Myocyte (in vitro differentiated cells): ENCODE results near the gene BORCS5. TPM values are rescaled to one million over a fixed set of nuclear protein-coding genes. Genes with fewer than 3 reads are reported as not detected.
"Not testable (repeated sequence)": the region's sequence is repeated elsewhere in the genome, so short reads cannot be mapped to it uniquely, and the experiment has no call there.

Source experiments
- DNase-seq: peaks from one replicate; pipeline ENCODE4 v3.0.0-alpha.2; 2012; ENCODE audit warnings: low read depth
- total RNA-seq: library from RNA; depleted of rRNA; stranded (reverse); fragments of >200 nt; gene quantifications from 2 replicates; pipeline ENCODE4 v1.2.3, GENCODE V29; 2014

The BORCS5 gene
- total RNA-seq, 1 donor from 2014 or later: 15.7 TPM

DNA sequence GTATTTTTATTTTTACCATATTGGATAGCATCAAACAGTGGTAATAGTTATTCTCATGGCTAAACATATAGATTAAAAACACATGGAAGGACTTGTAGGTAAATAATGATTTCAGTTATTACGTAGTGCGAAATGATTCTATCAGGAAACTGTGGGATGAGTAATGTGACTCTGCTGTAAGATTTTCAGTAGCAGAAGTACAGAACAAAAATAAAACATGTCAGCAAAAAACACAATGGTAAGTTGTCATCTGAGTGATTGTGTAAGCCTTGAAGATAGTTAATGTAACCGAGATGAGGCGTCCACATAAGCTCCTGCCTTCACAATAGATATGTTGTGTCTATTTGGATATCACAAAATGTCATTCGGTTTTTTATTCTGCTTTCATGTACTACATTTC, 99.8 kb downstream of the BORCS5 start:
- no peak for DNase-seq

DNA sequence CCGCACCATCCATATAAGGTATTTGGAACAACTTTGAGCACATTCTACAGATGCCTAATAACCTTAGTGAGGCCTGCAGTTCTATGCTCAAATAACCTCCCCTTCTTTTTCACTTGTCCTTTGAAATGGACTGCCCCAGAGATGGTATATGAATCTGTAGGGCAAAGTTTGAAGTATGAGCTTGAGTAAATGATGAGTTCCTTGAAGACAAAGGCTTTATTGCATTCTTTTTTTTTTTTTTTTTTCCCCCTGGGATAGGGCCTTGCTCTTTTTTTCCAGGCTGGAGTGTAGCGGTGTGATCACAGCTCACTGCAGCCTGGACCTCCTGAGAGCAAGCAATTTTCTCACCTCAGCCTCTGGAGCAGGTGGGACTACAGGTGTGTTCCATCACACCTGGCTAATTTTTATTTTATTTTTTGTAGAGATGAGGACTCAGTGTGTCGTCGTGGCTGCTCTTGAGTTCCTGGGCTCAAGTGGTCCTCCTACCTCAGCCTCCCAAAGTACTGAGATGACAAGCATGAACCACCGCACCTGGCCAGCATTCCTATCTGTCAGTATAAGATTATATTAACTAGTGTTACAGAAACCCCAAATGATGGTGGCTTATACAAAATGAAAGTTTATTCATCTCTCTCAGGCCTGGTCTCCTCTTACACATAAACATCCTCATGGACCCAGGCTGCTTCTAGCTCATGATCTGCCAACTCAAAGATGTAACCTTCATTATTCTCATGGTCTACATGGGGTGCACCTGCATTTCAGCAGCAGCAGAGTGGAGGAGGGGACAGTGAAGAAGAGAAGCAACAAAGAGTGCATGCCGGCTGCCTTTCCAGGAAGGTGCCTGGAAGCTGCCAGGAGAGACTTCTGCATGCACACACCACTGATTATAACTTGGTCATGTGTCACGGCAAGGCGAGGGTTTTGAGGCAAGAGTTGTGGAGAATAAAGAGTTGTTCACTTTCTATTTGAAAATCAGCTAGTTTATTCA, 104.4 kb downstream of the BORCS5 start:
- DNase-seq: no peak

DNA sequence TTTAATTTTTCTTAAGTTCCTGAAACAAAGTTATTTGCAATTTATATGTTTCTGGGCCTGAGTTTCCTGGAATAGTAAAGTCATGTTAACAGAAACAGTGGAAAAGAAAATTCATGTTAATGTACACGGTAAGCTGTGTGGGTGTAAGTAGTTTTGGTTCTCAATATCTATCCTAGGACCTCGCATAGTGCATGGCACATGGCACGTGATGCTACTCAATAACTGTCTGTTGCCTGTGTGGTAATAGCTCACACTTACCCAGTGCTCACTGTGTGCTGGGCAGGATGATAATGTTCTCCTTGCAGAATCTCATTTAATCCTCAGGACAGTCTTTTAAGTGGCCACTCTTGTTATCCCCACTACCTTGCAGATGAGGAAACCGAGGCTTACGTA, 105.0 kb downstream of the BORCS5 start:
- no peak for DNase-seq

DNA sequence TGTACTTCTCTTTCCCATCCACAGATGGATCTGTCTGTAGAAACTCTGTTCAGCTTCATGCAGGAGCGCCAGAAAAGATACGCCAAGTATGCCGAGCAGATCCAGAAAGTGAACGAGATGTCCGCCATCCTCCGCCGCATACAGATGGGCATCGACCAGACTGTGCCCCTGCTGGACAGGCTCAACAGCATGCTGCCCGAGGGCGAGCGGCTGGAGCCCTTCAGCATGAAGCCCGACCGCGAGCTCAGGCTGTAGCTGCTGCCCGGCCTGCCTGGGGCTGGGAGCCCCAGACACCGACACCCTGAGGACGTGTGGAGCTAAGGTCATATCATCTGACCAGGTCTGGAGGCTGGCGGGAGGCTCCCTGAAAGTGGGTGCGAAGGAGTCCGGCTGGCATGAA, 108.6 kb downstream of the BORCS5 start:
- no peak for DNase-seq

DNA sequence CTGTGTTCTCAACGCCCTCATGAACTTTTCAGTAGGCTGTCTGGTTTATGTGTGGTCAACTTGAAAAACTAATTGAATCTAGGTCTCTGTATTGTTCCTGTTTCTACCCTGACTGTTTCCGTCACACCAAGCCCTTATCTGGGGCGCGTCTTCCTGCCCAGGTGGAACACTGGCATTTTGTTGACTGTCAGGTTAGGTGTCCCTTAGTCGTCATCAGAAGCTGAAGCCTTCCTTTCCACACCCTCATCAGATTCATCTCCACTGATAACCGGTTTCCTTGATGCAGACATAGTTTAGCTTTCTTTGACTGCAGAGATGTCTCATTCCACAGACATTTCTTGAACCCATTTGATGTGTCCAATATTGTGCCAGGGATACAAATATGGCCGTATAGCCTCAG, 109.3 kb downstream of the BORCS5 start:
- DNase-seq: no peak

DNA sequence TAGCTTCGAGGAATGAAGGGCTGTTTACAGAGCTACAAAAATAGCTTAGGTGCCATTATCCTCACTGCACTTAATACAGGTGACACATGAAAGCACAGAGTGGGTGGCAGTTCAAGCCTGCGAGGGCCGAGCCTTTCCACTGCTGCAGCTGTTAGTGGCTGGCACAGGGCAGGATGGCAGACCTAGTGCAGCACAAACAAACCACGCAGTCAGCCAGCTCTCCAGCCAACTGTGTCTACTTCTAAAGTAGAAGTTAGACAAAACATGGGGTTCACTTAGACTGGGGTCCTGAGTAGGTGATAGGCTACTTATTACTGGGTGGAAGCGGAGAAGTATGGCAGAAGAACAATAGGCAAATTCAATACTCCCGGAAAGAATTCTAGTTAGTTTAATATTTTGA, 110.4 kb downstream of the BORCS5 start:
- peak; percentile 73 for DNase-seq

DNA sequence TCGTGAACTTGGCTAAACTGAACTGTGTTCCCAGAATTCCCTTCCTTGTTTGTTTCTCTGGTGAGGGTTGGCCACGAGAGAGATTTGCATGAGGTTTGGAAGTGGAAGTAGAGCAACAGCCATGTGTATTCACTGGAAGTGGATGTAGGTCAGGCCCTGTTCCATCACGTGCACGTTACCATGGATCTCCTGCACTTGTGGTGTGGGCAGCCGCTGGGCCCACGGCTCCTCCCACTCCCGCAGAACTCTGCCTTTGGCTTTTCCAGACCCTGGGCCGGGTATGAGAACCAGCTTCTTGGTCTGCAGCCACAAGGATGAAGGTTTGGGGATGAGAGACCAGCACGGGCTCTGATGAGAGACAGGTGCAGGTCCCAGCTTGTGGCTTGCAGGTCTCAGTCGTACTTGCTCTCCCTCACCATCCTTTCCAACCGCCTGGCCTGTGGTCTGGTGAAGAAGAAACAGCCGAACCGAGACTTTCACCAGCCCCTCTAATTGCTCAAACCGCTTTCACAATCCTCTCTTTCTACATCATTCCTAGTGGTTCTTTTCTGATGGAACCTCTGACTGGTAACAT, 110.9 kb downstream of the BORCS5 start:
- peak; percentile 81 for DNase-seq

DNA sequence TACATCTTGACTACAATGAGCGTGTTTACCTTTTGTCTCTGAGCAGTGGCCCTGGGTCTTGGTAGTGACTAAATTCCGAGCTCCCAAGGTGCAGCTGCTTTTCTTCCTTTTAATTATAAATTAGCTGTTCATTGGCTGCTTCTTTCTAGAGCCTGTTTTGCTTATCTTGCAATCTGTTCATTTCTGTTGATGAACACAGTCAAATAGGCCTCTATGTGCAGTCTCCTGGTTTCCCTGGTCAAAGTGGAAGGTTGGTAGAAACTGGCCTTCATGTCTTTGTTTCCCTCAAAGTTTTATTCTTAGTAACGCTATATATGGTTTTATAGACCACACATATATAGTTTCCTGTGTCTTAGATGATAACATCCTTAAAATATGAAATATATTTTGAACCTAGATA, 111.7 kb downstream of the BORCS5 start:
- DNase-seq: no peak

DNA sequence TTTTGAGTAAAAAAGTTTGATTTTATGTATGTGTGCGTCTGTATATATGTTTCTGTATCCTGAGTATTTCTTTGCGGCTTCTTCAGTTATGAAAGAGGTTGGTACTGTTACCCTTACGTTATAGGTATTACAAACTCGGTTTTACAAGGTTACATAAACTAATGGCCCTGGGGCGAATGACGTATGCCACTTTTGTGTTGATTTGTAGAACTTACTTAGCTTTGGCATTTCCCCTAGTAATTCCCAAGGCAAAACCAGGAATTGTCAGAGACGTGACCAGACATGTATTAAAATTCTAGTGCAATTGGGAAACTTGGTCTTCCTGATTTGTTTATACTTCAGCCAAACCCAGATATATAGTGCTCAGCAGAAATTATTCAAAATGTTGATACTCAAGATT, 112.5 kb downstream of the BORCS5 start:
- DNase-seq: no peak

DNA sequence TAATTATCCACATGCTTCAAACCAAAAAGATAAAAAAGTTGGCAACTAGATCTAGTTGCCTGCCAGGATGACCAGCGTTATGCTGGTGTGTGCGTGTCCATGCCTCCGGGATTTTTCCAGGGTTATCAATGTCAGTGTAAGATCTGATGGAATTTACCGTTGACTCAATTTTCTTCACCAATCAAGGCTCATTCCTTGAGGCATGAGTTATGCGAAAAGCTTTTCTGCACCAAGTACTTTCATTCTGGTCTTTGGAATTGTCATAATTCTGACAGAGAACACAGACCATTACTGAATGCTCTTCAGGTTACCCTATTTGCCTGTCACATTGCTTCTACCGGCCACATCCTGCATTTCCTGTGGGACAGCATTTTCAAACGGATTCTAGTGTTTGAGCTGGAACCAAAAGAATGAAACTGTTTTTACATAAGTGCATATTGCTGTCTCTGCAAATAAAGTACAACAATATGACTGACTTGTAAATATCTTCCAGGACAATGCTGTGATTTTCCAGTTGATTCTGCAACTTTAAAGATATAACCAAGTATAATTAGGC, 114.0 kb downstream of the BORCS5 start:
- no peak for DNase-seq

DNA sequence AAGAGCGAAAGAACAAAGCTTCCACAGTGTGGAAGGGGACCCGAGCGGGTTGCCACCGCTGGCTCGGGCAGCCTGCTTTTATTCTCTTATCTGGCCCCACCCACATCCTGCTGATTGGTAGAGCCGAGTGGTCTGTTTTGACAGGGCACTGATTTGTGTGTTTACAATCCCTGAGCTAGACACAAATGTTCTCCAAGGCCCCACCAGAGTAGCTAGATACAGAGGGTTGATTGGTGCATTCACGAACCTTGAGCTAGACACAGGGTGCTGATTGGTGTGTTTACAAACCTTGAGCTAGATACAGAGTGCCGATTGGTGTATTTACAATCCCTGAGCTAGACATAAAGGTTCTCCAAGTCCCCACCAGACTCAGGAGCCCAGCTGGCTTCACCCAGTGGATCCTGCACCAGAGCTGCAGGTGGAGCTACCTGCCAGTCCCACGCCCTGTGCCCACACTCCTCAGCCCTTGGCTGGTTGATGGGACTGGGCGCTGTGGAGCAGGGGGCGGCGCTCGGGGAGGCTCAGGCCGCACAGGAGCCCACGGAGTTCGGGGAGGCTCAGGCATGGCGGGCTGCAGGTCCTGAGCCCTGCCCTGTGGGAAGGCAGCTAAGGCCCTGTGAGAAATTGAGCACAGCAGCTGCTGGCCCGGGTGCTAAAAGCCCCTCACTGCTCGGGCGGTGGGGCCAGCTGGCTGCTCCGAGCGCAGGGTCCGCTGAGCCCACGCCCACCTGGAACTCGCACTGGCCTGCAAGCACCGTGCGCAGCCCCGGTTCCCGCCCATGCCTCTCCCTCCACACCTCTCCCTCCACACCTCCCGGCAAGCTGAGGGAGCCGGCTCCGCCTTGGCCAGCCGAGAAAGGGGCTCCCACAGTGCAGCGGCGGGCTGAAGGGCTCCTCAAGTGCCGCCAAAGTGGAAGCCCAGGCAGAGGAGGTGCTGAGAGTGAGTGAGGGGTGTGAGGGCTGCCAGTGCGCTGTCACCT, 115.4 kb downstream of the BORCS5 start:
- not testable (repeated sequence) for DNase-seq

DNA sequence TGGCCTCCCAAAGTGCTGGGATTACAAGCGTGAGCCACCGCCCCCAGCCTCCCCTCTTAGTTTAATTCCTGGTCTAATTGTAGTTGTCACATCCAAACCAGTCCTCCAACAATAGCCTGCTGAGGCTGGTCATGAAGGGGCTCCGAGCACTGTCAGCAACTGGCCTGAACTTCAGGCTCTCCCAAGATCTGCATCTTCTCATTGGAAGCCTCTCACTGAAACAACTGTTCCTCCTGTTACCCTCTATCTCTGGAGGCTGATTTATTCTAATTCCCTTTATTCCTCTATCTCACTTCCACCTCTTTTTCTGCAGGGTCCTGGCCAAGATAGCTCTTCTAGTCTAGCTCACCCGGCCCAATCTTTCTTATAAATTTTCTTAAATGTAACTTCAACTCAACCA, 116.3 kb downstream of the BORCS5 start:
- no peak for DNase-seq

DNA sequence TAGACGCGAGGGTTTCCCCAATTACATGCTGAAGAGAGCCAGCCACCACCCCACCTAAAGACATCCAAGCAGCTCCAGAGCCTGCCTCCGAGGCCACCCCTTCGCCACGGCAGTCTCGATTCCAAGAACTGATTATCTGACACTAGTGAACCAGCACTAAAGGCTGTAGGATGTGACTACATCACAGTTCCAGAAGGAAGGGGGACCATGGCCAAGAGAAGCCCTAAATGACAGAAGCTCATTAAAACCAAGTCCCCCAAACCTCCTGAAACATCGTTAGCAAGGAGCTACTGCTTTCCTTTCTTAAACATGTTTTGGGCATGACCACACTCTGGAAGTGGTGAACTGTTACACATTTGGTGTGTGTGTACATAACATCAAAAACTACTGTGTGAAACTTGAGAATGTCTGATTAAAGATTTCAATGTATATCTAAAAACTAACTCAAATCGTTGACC, 117.6 kb downstream of the BORCS5 start:
- no peak for DNase-seq

DNA sequence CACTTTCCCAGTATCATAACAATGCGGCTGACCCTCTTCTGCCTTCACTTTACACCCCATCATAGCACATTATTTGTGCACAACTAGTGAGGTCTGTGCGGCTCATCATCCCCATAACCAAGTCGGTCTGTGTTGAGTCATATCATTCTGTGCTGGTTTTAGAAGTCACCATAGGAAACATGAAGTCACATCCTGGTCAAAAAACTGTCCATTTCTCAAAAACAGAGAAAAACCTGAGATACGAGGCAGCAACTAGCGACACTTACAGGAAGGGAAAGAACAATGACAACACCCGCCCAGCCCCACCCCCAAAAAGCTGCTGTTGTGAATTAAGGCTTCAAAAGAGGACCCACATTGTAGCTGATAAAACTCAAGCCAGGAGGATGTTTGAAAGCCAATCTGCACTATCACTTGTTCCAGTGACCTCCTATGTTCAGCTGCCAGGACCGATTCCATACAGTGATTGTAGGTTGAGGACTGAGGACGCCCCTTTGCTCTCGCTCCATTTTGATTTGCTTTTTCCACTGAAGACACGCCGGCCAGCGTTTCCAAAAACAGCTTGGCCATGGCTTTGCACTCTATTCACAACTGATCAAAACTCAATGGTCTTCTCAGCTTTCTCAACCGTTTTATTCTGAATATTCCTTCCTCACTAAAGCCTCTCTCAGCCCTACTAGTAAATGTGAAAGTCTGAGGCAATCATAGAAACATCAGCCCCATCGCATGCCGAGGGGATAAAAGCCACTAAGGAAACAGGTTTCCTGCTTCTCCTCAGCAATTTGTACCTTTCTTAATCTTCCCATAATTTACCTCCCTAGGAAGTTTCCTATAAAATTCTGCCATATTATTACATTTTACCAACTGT, 118.3 kb downstream of the BORCS5 start:
- DNase-seq: no peak

DNA sequence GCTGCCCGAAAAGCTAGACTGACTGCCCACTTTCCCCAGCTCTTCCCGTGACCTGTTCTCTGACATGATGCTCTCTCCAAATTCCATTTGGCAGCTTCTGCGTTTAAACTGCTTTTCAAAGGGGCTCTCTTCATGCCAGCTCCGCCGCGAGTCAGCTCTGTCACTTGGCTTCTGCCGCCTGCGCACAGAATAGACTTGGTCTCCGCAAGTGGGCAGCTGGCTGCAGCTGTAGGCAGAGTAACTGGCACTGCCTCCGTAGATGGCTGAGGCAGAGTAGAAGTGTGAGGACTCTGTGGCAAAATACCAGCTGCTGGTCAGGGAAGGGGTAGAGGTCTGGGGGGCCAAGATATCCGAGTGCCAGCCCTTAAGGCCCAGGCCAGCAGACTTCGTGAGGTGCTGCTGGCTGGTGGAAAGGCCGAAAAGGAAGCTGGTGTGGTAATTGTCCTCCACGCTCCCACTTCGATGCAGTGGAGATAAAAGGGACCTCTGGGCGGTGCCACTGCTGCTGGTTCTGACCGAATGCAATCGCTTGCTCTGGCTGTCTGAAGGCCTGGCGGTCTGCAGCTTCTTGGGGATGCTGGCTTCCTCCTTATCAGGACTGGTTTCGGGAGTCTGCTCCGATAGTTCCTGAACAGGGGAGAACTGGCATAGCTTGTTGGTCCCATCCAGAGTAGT, 120.1 kb downstream of the BORCS5 start:
- no peak for DNase-seq

DNA sequence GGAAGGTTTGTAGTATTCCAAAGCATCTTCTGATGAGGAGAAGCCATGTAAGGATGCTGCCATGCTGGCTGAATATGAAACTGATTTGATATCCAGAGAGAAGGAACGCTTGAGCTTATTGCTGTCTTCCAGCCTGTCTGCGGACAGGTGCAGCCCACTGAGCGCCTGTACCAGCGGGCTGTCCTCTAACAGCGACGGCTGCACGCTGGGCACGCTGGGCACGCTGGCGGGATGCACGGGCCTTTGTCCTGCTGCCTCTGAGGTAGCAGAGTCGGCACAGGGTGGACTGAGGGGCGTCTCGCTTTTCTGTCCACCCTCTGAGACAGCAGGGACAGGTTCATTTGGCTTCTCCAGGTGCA, 120.6 kb downstream of the BORCS5 start:
- DNase-seq: no peak

DNA sequence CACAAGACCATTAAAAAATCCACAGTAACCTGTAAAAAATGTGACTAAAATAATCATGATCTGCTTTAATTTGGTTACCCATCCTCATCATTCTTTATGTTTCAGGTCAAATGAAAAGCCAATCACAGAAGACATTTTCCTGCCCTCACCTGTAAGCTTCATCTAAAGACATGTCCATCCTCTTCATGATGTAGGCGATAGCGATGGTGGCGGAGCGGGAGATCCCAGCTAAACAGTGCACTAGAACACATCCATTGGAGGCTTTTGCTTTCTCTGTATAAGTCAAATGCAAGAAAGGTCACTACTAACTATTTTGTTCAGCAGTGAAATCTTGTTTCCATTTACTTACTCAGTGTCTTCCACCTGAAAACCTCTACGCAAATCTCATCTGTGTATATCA, 123.2 kb downstream of the BORCS5 start:
- no peak for DNase-seq

DNA sequence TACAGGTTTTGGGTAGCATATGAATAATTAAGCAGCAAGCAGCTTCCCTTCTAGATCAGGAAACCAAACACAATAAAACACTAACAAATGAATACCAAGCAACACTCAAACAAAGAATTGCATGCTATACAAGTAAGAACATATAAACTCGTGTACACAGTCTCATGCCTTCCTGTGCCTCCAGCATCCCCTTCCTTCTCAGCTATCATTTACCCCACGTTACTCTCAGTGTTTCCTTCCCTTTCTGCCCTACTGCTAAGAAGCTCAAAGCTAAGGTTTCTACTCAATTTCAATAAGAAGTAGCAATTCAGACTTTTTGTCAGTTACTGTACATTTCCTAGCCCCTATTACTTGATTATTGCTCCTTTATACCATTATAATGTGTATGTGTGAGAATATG, 124.8 kb downstream of the BORCS5 start:
- DNase-seq: no peak

DNA sequence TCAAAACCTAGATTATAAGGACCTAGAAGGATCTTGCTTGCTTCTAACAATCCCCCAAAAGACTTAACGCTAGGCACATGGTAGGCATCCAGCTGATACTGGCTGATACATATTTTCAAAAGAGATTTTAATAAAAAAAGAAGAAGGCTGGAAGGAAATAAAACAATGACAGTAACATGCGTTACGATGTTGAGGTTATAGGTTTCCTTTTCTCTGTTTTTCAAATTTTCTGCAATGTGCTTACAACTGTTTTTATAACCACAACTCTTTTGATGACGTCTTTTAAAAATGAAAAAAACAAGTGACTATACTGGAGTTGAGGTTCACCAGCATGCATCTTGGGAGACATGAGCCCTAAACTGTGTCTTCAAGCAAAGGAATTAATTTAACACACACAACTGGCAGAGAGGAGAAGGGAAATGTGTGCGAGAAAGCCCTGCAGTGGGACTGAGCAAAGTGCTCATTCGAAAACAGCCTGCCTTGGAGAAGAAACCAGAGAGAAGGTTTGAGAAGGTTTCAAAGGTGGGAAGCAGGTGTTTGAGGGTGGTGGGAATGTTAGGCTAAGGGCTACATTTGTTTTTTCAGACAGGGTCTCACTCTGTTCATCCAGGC, 125.4 kb downstream of the BORCS5 start:
- no peak for DNase-seq
